Astrocyte (in vitro differentiated cells and primary cell): ENCODE measurements around the gene TRIP13.

Experiments
- EZH2 ChIP-seq: IDR thresholded peaks from 2 replicates; pipeline ENCODE4 v1.6.1; 2012; ENCODE audit warnings: mild to moderate bottlenecking, low read length, inconsistent platforms; ENCODE audit not compliant: insufficient read depth
- TF ChIP-seq, protein P1 (sequence below): IDR thresholded peaks from 2 replicates; pipeline ENCODE4 v1.5.1; 2011; ENCODE audit warnings: low read depth, mild to moderate bottlenecking, inconsistent platforms, low read length, moderate library complexity; ENCODE audit not compliant: insufficient read depth

DNA sequence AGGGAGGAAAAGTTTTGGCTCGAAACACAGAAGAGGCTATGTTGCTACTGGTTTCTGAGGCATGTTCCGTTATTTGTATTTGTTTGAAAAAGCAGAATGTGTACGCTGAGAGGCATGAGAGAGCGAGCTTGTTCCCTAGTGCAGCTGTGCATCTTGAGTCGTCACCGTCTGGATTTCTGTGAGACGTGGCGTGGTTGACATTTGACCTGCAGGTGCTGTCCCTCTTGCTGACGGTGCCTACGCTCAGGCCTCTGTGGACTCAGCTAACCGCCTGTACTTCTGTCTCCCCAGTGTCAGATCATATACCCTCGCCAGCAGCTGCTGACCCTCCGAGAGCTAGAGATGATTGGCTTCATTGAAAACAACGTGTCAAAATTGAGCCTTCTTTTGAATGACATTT lies 21.5 kb downstream of the TRIP13 start:
- TF ChIP-seq, protein P1, sequence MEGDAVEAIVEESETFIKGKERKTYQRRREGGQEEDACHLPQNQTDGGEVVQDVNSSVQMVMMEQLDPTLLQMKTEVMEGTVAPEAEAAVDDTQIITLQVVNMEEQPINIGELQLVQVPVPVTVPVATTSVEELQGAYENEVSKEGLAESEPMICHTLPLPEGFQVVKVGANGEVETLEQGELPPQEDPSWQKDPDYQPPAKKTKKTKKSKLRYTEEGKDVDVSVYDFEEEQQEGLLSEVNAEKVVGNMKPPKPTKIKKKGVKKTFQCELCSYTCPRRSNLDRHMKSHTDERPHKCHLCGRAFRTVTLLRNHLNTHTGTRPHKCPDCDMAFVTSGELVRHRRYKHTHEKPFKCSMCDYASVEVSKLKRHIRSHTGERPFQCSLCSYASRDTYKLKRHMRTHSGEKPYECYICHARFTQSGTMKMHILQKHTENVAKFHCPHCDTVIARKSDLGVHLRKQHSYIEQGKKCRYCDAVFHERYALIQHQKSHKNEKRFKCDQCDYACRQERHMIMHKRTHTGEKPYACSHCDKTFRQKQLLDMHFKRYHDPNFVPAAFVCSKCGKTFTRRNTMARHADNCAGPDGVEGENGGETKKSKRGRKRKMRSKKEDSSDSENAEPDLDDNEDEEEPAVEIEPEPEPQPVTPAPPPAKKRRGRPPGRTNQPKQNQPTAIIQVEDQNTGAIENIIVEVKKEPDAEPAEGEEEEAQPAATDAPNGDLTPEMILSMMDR = no peak
- TF ChIP-seq EZH2 = no peak
